Mononuclear cell (primary cell): ENCODE data around the gene C9orf78. TPM values are rescaled to one million over a fixed set of nuclear protein-coding genes. Genes with fewer than 3 reads are reported as not detected.

ENCODE experiments used
- H3K27me3 ChIP-seq: 2 replicates; pipeline ENCODE4 v1.6.0; 2011; ENCODE audit warnings: low read length, control low read depth; ENCODE audit not compliant: insufficient read depth
- H3K4me1 ChIP-seq: 2 replicates; pipeline ENCODE4 v1.5.1; 2011; ENCODE audit warnings: mild to moderate bottlenecking, low read length, control low read depth; ENCODE audit not compliant: insufficient read depth
- H3K4me3 ChIP-seq: 2 replicates; pipeline ENCODE4 v1.5.1; 2011; ENCODE audit warnings: mild to moderate bottlenecking, low read length, moderate library complexity
- H3K9me3 ChIP-seq: 2 replicates; pipeline ENCODE4 v1.5.1; 2011; ENCODE audit warnings: low read depth, mild to moderate bottlenecking, control low read depth, low read length
- total RNA-seq: library from RNA; depleted of rRNA; stranded (reverse); fragments of >200 nt; gene quantifications from one replicate; pipeline ENCODE4 v1.2.3, GENCODE V29; 2012

Gene C9orf78
- total RNA-seq, 1 donor: 169 TPM

- Histone ChIP-seq H3K9me3 (no peaks in the 10 kb centered on the region), H3K27me3 (no peaks in the 10 kb centered on the region), H3K4me1 (peaks cover 32% of the 10 kb centered on the region), H3K4me3 (no peak overlapping the region)
Measured at GRCh38 chr9:129873563-129874190, 38.6 kb upstream of the C9orf78 start.

DNA sequence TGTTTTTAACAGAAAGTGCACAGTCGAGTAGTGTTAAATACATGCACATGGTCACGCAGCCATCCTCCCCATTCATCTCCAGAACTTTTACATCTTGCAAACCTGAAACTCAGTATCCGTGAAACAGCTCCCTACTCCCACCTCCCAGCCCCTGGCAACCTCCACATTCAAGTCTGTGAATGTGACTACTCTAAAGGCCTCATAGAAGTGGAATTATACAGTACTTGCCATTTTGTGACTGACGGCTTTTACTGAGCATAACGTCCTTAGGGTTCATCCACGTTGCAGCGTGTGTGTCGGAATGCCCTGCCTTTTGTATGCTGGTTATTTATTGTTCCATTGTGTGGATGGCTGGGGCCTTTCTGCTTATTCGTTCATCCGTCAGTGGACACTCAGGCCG is 36.0 kb upstream of the C9orf78 start:
- H3K4me1 ChIP-seq: peaks cover 46% of the 10 kb centered on the region
- H3K4me3 ChIP-seq: no peak overlapping the region
- H3K9me3 ChIP-seq: no peaks in the 10 kb centered on the region
- H3K27me3 ChIP-seq: no peaks in the 10 kb centered on the region

DNA sequence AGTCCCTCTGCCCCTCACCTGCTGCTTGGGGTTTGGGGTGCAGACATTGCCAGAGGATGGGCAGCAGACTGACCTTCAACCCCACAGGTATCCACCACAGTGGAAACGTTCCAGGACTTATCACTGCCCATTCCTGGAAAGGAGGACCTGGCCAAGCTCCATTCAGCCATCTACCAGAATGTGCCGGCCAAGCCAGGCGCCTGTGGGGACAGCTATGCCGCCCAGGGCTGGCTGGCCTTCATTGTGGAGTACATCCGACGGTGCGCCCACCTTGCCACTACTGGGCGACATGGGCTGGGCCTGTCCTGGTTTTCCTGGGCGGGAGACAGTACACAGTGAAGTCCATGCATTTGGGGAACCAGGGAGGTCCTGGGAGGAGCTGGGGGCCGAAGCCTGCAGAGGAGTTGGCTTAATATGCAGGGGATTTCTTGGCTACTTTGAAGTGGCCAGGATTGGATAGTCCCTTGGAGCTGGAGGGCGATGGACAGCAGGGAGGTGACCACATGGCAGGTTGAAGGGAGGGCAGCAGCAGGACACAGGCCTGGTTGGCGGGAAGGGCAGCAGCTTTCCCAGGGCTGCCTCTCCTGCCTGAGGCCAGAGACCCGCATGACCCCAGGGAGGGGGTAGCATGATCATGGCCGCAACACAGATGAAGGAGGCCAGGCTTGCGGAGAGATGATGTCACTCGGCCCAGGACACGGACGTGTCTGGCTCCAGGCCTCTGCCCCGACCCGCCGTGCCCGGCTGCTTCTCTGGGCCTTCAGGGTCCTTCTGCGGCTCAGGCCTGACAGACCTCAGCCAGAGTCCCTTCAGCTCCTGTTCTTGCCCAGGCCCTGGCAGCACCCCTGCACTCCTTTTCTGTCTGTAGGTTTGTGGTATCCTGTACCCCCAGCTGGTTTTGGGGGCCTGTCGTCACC is 34.8 kb upstream of the C9orf78 start:
- H3K27me3 ChIP-seq: no peaks in the 10 kb centered on the region
- peaks cover 58% of the 10 kb centered on the region for H3K4me1 ChIP-seq
- H3K4me3 ChIP-seq: no peak overlapping the region
- no peaks in the 10 kb centered on the region for H3K9me3 ChIP-seq

GRCh38 chr9:129868872-129869486 is 33.9 kb upstream of the C9orf78 start:
- Histone ChIP-seq H3K4me1 (peaks cover 58% of the 10 kb centered on the region), H3K4me3 (no peak overlapping the region), H3K9me3 (no peaks in the 10 kb centered on the region), H3K27me3 (no peaks in the 10 kb centered on the region)

GRCh38 chr9:129868023-129868871 is 33.2 kb upstream of the C9orf78 start:
- Histone ChIP-seq H3K27me3 (no peaks in the 10 kb centered on the region), H3K4me1 (peaks cover 64% of the 10 kb centered on the region), H3K4me3 (no peak overlapping the region), H3K9me3 (no peaks in the 10 kb centered on the region)

DNA sequence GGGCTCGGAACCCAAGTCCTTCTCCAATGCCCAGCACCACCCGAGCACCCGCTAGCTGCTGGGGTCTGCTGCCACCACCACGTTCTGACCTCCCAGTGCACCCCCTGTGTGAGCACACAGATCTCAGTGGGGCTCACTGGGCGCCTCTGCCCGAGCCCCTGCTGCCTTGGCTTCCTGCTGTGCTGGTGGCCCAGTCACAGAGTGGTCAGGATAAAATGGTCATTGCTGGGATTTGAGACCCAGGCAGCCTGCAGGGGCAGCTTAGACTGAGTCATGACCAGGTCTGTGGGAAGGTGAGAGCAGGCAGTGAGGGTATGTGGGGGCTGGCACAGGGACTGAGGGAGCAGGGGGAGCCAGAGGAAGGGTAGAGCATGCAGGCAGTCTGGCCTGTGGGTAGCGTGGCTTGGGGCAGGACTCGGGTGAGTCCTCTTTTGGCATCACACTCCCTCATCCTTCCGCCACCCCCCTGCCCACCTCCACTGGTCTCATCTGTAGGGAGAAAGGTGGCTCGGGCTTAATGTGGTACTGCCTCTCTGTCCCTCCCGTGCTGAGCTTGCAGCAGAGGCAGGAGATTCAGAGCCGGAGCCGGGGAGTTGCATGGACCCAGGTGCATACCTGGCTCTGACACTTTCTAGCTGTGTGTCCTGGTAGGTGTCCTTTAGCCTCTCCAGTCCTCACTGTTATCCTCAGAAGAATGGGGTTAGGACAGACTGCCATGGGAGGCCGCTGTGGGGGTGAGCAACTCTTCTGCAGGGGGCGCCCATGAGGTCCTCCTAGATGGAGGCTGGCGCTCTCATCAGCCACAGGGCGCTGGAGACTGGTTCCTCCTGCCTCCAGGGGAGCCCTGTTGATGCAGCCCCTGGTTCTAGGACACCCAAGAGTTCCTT is 32.3 kb upstream of the C9orf78 start:
- Histone ChIP-seq H3K4me3 (no peak overlapping the region), H3K27me3 (no peaks in the 10 kb centered on the region), H3K4me1 (peaks cover 72% of the 10 kb centered on the region), H3K9me3 (no peaks in the 10 kb centered on the region)

GRCh38 chr9:129866394-129867135 is 31.5 kb upstream of the C9orf78 start:
- Histone ChIP-seq H3K27me3 (no peaks in the 10 kb centered on the region), H3K9me3 (no peaks in the 10 kb centered on the region), H3K4me3 (no peak overlapping the region), H3K4me1 (peaks cover 80% of the 10 kb centered on the region)

GRCh38 chr9:129865668-129866320 is 30.7 kb upstream of the C9orf78 start:
- Histone ChIP-seq H3K4me1 (peaks cover 82% of the 10 kb centered on the region), H3K4me3 (no peak overlapping the region), H3K27me3 (no peaks in the 10 kb centered on the region), H3K9me3 (no peaks in the 10 kb centered on the region)

GRCh38 chr9:129864991-129865647 is 30.0 kb upstream of the C9orf78 start:
- Histone ChIP-seq H3K9me3 (no peaks in the 10 kb centered on the region), H3K27me3 (no peaks in the 10 kb centered on the region), H3K4me1 (peaks cover 77% of the 10 kb centered on the region), H3K4me3 (no peak overlapping the region)

DNA sequence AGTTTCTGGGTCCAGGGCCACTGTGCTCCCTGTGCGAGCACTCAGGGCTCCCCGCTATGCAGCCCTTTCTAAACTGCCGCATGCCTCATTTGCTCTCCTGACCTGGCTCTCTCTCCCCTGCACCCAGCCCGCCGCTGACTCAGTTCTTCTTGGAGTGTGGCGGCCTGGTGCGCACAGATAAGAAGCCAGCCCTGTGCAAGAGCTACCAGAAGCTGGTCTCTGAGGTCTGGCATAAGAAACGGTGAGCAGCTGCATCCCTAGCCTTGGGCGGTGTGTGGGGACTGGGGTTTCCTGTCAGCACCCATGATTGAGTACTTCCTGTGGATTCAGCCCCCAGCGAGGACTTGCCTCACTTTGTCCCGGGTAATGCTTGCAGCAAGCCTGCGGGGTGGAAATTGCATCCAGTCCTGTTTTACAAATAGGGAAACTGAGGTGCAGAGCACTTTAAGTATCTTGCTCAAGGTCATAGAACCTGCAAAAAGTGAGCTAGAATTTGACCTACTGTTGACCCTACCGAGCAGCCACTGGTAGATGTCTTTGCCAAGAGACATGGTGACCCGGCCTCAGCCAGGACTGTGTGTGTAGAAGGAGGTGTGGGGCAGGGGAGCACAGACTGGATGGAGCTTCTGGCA is 28.1 kb upstream of the C9orf78 start:
- no peak overlapping the region for H3K4me3 ChIP-seq
- H3K4me1 ChIP-seq: peaks cover 57% of the 10 kb centered on the region
- H3K27me3 ChIP-seq: no peaks in the 10 kb centered on the region
- H3K9me3 ChIP-seq: no peaks in the 10 kb centered on the region

DNA sequence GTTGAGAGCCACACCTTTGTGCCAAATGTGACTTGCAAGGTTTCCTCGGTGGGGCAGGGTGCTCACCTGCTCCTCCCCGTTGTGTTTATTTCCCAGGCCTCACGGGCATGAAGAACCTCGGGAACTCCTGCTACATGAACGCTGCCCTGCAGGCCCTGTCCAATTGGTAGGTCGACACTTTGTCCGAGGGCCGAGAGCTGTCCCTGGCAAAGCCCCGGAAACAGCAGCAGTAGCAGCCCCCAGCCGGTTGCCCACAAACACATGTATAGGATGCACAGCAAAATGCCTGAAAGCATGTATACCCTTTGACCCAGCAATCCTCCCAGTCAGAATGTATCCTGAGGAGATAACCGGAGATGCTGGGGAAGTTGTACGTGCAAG is 26.4 kb upstream of the C9orf78 start:
- no peaks in the 10 kb centered on the region for H3K27me3 ChIP-seq
- H3K4me1 ChIP-seq: peaks cover 40% of the 10 kb centered on the region
- no peak overlapping the region for H3K4me3 ChIP-seq
- no peaks in the 10 kb centered on the region for H3K9me3 ChIP-seq

DNA sequence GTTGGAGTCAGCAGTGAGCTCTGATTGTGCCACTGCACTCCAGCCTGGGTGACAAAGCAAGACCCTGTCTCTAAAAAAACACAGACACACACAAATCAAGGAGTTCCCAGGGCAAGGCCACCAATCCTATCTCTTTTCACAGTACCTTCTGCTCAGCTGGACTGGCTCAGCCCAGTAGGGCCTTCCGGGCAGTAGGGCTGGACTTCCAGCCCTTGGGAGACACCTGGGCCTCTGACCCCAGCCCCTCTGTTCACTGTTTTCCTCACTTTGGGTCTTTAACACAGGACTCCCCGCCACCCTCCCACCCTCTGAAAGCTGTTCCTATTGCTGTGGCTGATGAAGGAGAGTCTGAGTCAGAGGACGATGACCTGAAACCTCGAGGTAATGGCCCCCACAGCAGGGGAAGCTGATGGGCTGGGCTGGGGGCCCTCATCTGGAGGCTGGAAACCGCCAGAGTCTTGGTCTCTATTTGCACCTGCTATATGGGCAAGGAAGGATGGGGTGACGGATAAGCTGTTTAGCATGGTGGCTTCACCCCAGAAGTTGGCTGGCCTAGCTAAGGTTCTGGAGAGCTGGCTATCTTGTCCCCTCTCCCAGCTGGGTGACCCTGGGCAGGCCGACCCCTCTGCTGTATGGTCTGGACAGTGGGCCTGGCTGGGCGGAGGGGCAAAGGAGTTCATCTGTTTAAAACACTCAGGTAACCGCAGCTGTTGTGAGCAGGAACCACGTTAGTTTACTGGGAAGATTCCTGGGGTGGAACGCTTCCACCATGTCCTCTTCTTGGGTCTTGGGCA is 25.8 kb upstream of the C9orf78 start:
- Histone ChIP-seq H3K9me3 (no peaks in the 10 kb centered on the region), H3K4me3 (no peak overlapping the region), H3K27me3 (no peaks in the 10 kb centered on the region), H3K4me1 (peaks cover 34% of the 10 kb centered on the region)
